Heart right ventricle (tissue), 16 donors: Measurements from ENCODE around the gene STK11IP. TPM values are rescaled to one million over a fixed set of nuclear protein-coding genes. Genes with fewer than 3 reads are reported as not detected.
A peak's percentile ranks its signal among the peaks of the same experiment; 100 is the strongest.

Experiments used
- ATAC-seq, 8 donors: fragments of 200-7000 bp; cut with Tn5 transposase; one replicate each; pipeline ENCODE4 v1.9.1; 2020; ENCODE audit warnings: mild to moderate bottlenecking in 8 of 8, moderate library complexity in 8 of 8, moderate number of reproducible peaks in 1 of 8
- DNase-seq, 2 donors: peaks; one replicate each; pipeline ENCODE4 v3.0.0-alpha.2; 2020
- H3K27ac ChIP-seq, 10 donors: fragments of 200-600 bp; sonication (generic) in 2 of 10; one replicate each; pipeline versions ENCODE4 v1.5.0 to v1.8.0; 2020 to 2022; ENCODE audit warnings: mild to moderate bottlenecking in 3 of 10
- H3K27me3 ChIP-seq, 7 donors: fragments of 200-600 bp; one replicate each; pipeline ENCODE4 v1.8.0; 2021 to 2022; ENCODE audit warnings: mild to moderate bottlenecking in 2 of 7
- H3K36me3 ChIP-seq, 9 donors: fragments of 200-600 bp; sonication (generic) in 1 of 9; one replicate each; pipeline versions ENCODE4 v1.5.0 to v1.8.0; 2020 to 2022; ENCODE audit warnings: mild to moderate bottlenecking in 2 of 9
- H3K4me1 ChIP-seq, 9 donors: fragments of 200-600 bp; sonication (generic) in 1 of 9; one replicate each; pipeline versions ENCODE4 v1.5.0 to v1.8.0; 2020 to 2022; ENCODE audit warnings: mild to moderate bottlenecking in 4 of 9
- H3K4me3 ChIP-seq, 10 donors: fragments of 200-600 bp; sonication (generic) in 2 of 10; one replicate each; pipeline versions ENCODE4 v1.5.0 to v1.8.0; 2020 to 2022; ENCODE audit warnings: mild to moderate bottlenecking in 7 of 10, moderate library complexity in 2 of 10
- H3K9me3 ChIP-seq, 11 donors: fragments of 200-600 bp in 10 of 11; sonication (generic) in 2 of 11; one replicate each; pipeline versions ENCODE4 v1.5.0 to v1.8.0; 2013 to 2022; ENCODE audit warnings: mild to moderate bottlenecking in 2 of 11, control low read depth in 1 of 11, moderate library complexity in 1 of 11
- WGBS, 2 donors: extraction: QIAGEN DNeasy Blood & Tissue Kit; methylation state at CpG; one replicate each; pipeline ENCODE4 v1.1.7; 2013; ENCODE audit warnings: inconsistent platforms in 1 of 2; 5-methylcytosine and 5-hydroxymethylcytosine counted together
- intact Hi-C, 10 donors: fragments of 100-400 bp; cut with DNase I; formaldehyde crosslinking; loops; one replicate each; pipeline versions ENCODE4 v1.11.1 to v1.14.2; 2022
- microRNA-seq, 2 donors: library from miRNA; unstranded; fragments of <30 nt; microRNA quantifications; one replicate each; pipeline ENCODE4 v1.2.0, GENCODE V29; 2021
- polyA plus RNA-seq, 2 donors: library from polyadenylated mRNA; stranded (reverse); fragments of 200-250 nt; gene quantifications; one replicate each; pipeline ENCODE4 v1.2.3, GENCODE V29; 2013
- total RNA-seq, 10 donors: library from RNA; stranded (reverse); fragmentation: NEBNext Ultra II Directional in 3 of 10; extraction: Animal tissue kit (Norgen Biotek cat#: 25700) in 3 of 10; gene quantifications; one replicate each; pipeline versions ENCODE4 v1.2.1 to v1.2.4, GENCODE V29; 2021 to 2023
- TF ChIP-seq, protein P1 (sequence below), 9 donors: fragments of 200-600 bp; sonication (generic) in 2 of 9; IDR thresholded peaks; one replicate each; pipeline versions ENCODE4 v1.5.0 to v1.8.0; 2021 to 2022; ENCODE audit warnings: antibody characterized with exemption in 9 of 9, mild to moderate bottlenecking in 5 of 9, moderate library complexity in 1 of 9
- donor health status: Arrhythmogenic right ventricular cardiomyopathy.
- donor health status: ischemic (EF 13 %, LVEDD 7.1; RV severe dilation, severe dysfunction).
- donor health status: healthy with polysubstance abuse.
- donor health status: DM: no; HTN: yes; CAD: no.
- donor health status: DM: no; HTN: no; CAD: no.
- donor health status: ischemic (EF 25% LVEDD 6.9; RV normal size, moderate dysfunction).
- donor health status: ischemic (EF 25% LVEDD 5.7; RV mildly dilated, moderate dysfunction).
- donor health status: healthy.
- donor health status: DM: yes; HTN: yes; CAD: no.
- donor health status: Ischemic cardiomyopathy.
- donor health status: ischemic (EF 35%, LVEDD 5.7; RV mildly dilated, moderate dysfunction).
- donor health status: nonischemic (EF 11% LVEDD 7.7; RV severe dilation, severe dysfunction).
- donor health status: DM: yes; HTN: yes; CAD: no.
- donor health status: PGD.
- donor health status: ischemic (EF 29% LVEDD 5.4; RV normal size, mild dysfunction).
- donor health status: nonischemic (EF 23%, LVEDD 6.1; RV moderate dilation, normal function).

Gene STK11IP
- total and polyA plus RNA-seq, 12 donors, result 7.2 to 27.4 (median 13.4) TPM

- ATAC-seq (no peak), DNase-seq (no peak)
- intact Hi-C loops, result no loop called here
- peaks cover 0 to 13% (median 4%) of the 10 kb centered on the region in 11 donors for H3K9me3 ChIP-seq
- H3K27ac ChIP-seq, result no peak overlapping the region
- TF ChIP-seq, protein P1, sequence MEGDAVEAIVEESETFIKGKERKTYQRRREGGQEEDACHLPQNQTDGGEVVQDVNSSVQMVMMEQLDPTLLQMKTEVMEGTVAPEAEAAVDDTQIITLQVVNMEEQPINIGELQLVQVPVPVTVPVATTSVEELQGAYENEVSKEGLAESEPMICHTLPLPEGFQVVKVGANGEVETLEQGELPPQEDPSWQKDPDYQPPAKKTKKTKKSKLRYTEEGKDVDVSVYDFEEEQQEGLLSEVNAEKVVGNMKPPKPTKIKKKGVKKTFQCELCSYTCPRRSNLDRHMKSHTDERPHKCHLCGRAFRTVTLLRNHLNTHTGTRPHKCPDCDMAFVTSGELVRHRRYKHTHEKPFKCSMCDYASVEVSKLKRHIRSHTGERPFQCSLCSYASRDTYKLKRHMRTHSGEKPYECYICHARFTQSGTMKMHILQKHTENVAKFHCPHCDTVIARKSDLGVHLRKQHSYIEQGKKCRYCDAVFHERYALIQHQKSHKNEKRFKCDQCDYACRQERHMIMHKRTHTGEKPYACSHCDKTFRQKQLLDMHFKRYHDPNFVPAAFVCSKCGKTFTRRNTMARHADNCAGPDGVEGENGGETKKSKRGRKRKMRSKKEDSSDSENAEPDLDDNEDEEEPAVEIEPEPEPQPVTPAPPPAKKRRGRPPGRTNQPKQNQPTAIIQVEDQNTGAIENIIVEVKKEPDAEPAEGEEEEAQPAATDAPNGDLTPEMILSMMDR (IDR thresholded peaks at IDR 0.05), result no peak
- H3K36me3 ChIP-seq, result no peaks in the 10 kb centered on the region
- peaks cover 0 to 15% (median 10%) of the 10 kb centered on the region in 9 donors for H3K4me1 ChIP-seq
- no peaks in the 10 kb centered on the region for H3K27me3 ChIP-seq
- 79 to 86% methylated on average over 11 of the region's 11 CpGs for WGBS, 2 donors
- H3K4me3 ChIP-seq, result no peak overlapping the region
Measured at GRCh38 chr2:219663116-219663762, 65.6 kb downstream of the STK11IP start.

GRCh38 chr2:219664041-219664440 is 66.4 kb downstream of the STK11IP start:
- no peak overlapping the region for H3K4me3 ChIP-seq
- H3K27me3 ChIP-seq, result no peaks in the 10 kb centered on the region
- no peak for ATAC-seq
- peaks cover 0 to 15% (median 10%) of the 10 kb centered on the region in 9 donors for H3K4me1 ChIP-seq
- DNase-seq, result no peak
- no peaks in the 10 kb centered on the region for H3K36me3 ChIP-seq
- intact Hi-C loops, result no loop called here
- no peak overlapping the region for H3K27ac ChIP-seq
- peaks cover 0 to 13% (median 4%) of the 10 kb centered on the region in 11 donors for H3K9me3 ChIP-seq
- WGBS, 2 donors, result 83 to 88% methylated on average over 5 of the region's 5 CpGs
- TF ChIP-seq, protein P1 (IDR thresholded peaks at IDR 0.05), result no peak

GRCh38 chr2:219664944-219665343 is 67.3 kb downstream of the STK11IP start:
- ATAC-seq (peak; percentile 75 to 93 (median 82)), DNase-seq (peak; percentile 62 to 79)
- TF ChIP-seq, protein P1 (IDR thresholded peaks at IDR 0.05), result no peak
- H3K9me3 ChIP-seq, result peaks cover 0 to 13% (median 4%) of the 10 kb centered on the region in 11 donors
- peak overlapping the region in 9 of 10 donors; percentile 36 to 70 (median 55) for H3K27ac ChIP-seq
- H3K27me3 ChIP-seq, result no peaks in the 10 kb centered on the region
- WGBS, 2 donors, result 9 to 13% methylated on average over 4 of the region's 4 CpGs
- intact Hi-C loops, result no loop called here
- H3K4me1 ChIP-seq, result peaks cover 0 to 15% (median 10%) of the 10 kb centered on the region in 9 donors
- H3K36me3 ChIP-seq, result no peaks in the 10 kb centered on the region
- no peak overlapping the region for H3K4me3 ChIP-seq

GRCh38 chr2:219665926-219666325 is 68.3 kb downstream of the STK11IP start:
- 39 to 43% methylated on average over 6 of the region's 6 CpGs for WGBS, 2 donors
- peak in 2 of 8 donors; percentile 20 to 49 for ATAC-seq
- Histone ChIP-seq H3K27me3 (no peaks in the 10 kb centered on the region), H3K9me3 (peaks cover 0 to 9% (median 4%) of the 10 kb centered on the region in 11 donors), H3K36me3 (no peaks in the 10 kb centered on the region), H3K4me1 (peaks cover 0 to 15% (median 10%) of the 10 kb centered on the region in 9 donors), H3K4me3 (no peak overlapping the region), H3K27ac (peak overlapping the region in 3 of 10 donors; percentile 2 to 70 (median 65))
- intact Hi-C loops, result no loop called here
- TF ChIP-seq, protein P1 (IDR thresholded peaks at IDR 0.05), result no peak
- DNase-seq, result no peak

Small RNA genes lying within 50 kb of the gene (microRNA-seq; reads per million reads assigned to microRNA genes)
- 2.0 to 5.4 reads per million in 2 donors for gene MIR3132

Other genes starting within 250 kb of the STK11IP start
- gene DNPEP, start 209.9 kb upstream of the STK11IP start, total RNA-seq, result 100 to 1,000 TPM in 1 of 10 donors, 10 to 100 TPM in 9; 56.1 to 110 (median 74.0) TPM
- gene DNPEP, start 209.9 kb upstream of the STK11IP start, polyA plus RNA-seq, result 10 to 100 TPM; 56.3 to 68.5 TPM
- over 10,000 TPM; 12,560 to 18,019 (median 15,816) TPM for gene DES, start 179.5 kb upstream of the STK11IP start, total RNA-seq
- over 10,000 TPM; 13,697 to 18,010 TPM for gene DES, start 179.5 kb upstream of the STK11IP start, polyA plus RNA-seq
- gene SPEG, start 163.0 kb upstream of the STK11IP start, total RNA-seq, result 100 to 1,000 TPM in 9 of 10 donors, 10 to 100 TPM in 1; 97.2 to 151 (median 120) TPM
- 100 to 1,000 TPM in 1 of 2 donors, 10 to 100 TPM in 1; 62.9 to 130 TPM for gene SPEG, start 163.0 kb upstream of the STK11IP start, polyA plus RNA-seq
- gene GMPPA, start 99.0 kb upstream of the STK11IP start, total RNA-seq, result 10 to 100 TPM; 15.8 to 29.4 (median 21.0) TPM
- gene GMPPA, start 99.0 kb upstream of the STK11IP start, polyA plus RNA-seq, result 10 to 100 TPM; 28.2 to 48.6 TPM
- gene ASIC4, start 83.4 kb upstream of the STK11IP start, total RNA-seq, result under 1 TPM in 5 of 10 donors, not detected in 5; 0.15 to 0.43 (median 0.20) TPM
- not detected for gene ASIC4, start 83.4 kb upstream of the STK11IP start, polyA plus RNA-seq
- 100 to 1,000 TPM in 4 of 10 donors, 10 to 100 TPM in 6; 66.5 to 166 (median 95.9) TPM for gene CHPF, start 54.0 kb upstream of the STK11IP start, total RNA-seq
- gene CHPF, start 54.0 kb upstream of the STK11IP start, polyA plus RNA-seq, result 100 to 1,000 TPM in 1 of 2 donors, 10 to 100 TPM in 1; 76.9 to 221 TPM
- gene TMEM198, start 53.8 kb upstream of the STK11IP start, total RNA-seq, result 1 to 10 TPM in 8 of 10 donors, under 1 TPM in 2; 0.59 to 3.5 (median 1.6) TPM
- 10 to 100 TPM in 1 of 2 donors, 1 to 10 TPM in 1; 3.0 to 10.7 TPM for gene TMEM198, start 53.8 kb upstream of the STK11IP start, polyA plus RNA-seq
- gene OBSL1, start 26.3 kb upstream of the STK11IP start, total RNA-seq, result 100 to 1,000 TPM; 161 to 277 (median 171) TPM
- gene OBSL1, start 26.3 kb upstream of the STK11IP start, polyA plus RNA-seq, result 100 to 1,000 TPM; 108 to 310 TPM
- 1 to 10 TPM; 1.1 to 4.2 (median 2.5) TPM for gene INHA, start 25.5 kb upstream of the STK11IP start, total RNA-seq
- 10 to 100 TPM in 1 of 2 donors, 1 to 10 TPM in 1; 4.0 to 22.1 TPM for gene INHA, start 25.5 kb upstream of the STK11IP start, polyA plus RNA-seq
- 100 to 1,000 TPM; 339 to 671 (median 422) TPM for gene SLC4A3, start 29.8 kb downstream of the STK11IP start, total RNA-seq
- gene SLC4A3, start 29.8 kb downstream of the STK11IP start, polyA plus RNA-seq, result 100 to 1,000 TPM; 197 to 341 TPM